Astrocyte (in vitro differentiated cells and primary cell): Measurements from ENCODE around the gene SPTLC3. TPM values are rescaled to one million over a fixed set of nuclear protein-coding genes. Genes with fewer than 3 reads are reported as not detected.
A peak's percentile ranks its signal among the peaks of the same experiment; 100 is the strongest.

ENCODE experiments used
- DNase-seq: peaks from one replicate; pipeline ENCODE4 v3.0.0-alpha.2; 2010; ENCODE audit warnings: low read depth
- FAIRE-seq: peaks from 2 replicates; lab custom pipeline; 2011; peaks lifted over from hg19 to GRCh38; lab: Jason Lieb, UNC
- H2AFZ ChIP-seq: 2 replicates; pipeline ENCODE4 v1.6.0; 2012; ENCODE audit warnings: low read depth, low read length, inconsistent platforms
- H3K27ac ChIP-seq: 2 replicates; pipeline ENCODE4 v1.5.1; 2011; ENCODE audit warnings: low read depth, low read length, inconsistent platforms
- H3K27me3 ChIP-seq: 2 replicates; pipeline ENCODE4 v1.6.0; 2011; ENCODE audit warnings: low read length, inconsistent platforms; ENCODE audit not compliant: insufficient read depth
- H3K36me3 ChIP-seq: 2 replicates; pipeline ENCODE4 v1.5.1; 2011; ENCODE audit warnings: low read length, inconsistent platforms; ENCODE audit not compliant: insufficient read depth
- H3K4me1 ChIP-seq: 2 replicates; pipeline ENCODE4 v1.5.1; 2011; ENCODE audit warnings: low read length, inconsistent platforms; ENCODE audit not compliant: insufficient read depth
- H3K4me2 ChIP-seq: 2 replicates; pipeline ENCODE4 v1.6.0; 2012; ENCODE audit warnings: low read length, inconsistent platforms
- H3K4me3 ChIP-seq: 2 replicates; pipeline ENCODE4 v1.5.1; 2011; ENCODE audit warnings: low read depth, mild to moderate bottlenecking, low read length, inconsistent platforms; ENCODE audit not compliant: insufficient read depth
- H3K79me2 ChIP-seq: 2 replicates; pipeline ENCODE4 v1.6.0; 2012; ENCODE audit warnings: mild to moderate bottlenecking, low read length, inconsistent platforms; ENCODE audit not compliant: insufficient read depth
- H3K9ac ChIP-seq: 2 replicates; pipeline ENCODE4 v1.6.0; 2012; ENCODE audit warnings: mild to moderate bottlenecking, low read length, inconsistent platforms
- H3K9me3 ChIP-seq: 2 replicates; pipeline ENCODE4 v1.5.1; 2012; ENCODE audit warnings: low read depth, mild to moderate bottlenecking, low read length, inconsistent platforms; ENCODE audit not compliant: insufficient read depth
- H4K20me1 ChIP-seq: 2 replicates; pipeline ENCODE4 v1.6.0; 2012; ENCODE audit warnings: low read length, inconsistent platforms; ENCODE audit not compliant: insufficient read depth
- H3K27ac Mint-ChIP-seq: one replicate; pipeline ENCODE4 v1.8.0; 2021; ENCODE audit warnings: mild to moderate bottlenecking, mixed read lengths; ENCODE audit not compliant: unreplicated experiment
- H3K27me3 Mint-ChIP-seq: one replicate; pipeline ENCODE4 v1.8.0; 2021; ENCODE audit warnings: low read depth, mixed read lengths; ENCODE audit not compliant: unreplicated experiment
- H3K36me3 Mint-ChIP-seq: one replicate; pipeline ENCODE4 v1.8.0; 2021; ENCODE audit warnings: low read depth, mixed read lengths; ENCODE audit not compliant: unreplicated experiment
- H3K4me1 Mint-ChIP-seq: one replicate; pipeline ENCODE4 v1.8.0; 2021; ENCODE audit warnings: low read depth, mixed read lengths; ENCODE audit not compliant: unreplicated experiment
- H3K4me3 Mint-ChIP-seq: one replicate; pipeline ENCODE4 v1.8.0; 2021; ENCODE audit warnings: mild to moderate bottlenecking, moderate library complexity, mixed read lengths; ENCODE audit not compliant: unreplicated experiment
- H3K9me3 Mint-ChIP-seq: one replicate; pipeline ENCODE4 v1.8.0; 2021; ENCODE audit warnings: mild to moderate bottlenecking, mixed read lengths; ENCODE audit not compliant: unreplicated experiment
- CTCF ChIP-seq: IDR thresholded peaks from 2 replicates; pipeline ENCODE4 v1.5.1; 2011; ENCODE audit warnings: low read depth, mild to moderate bottlenecking, inconsistent platforms, low read length, moderate library complexity; ENCODE audit not compliant: insufficient read depth
- EZH2 ChIP-seq: IDR thresholded peaks from 2 replicates; pipeline ENCODE4 v1.6.1; 2012; ENCODE audit warnings: mild to moderate bottlenecking, low read length, inconsistent platforms; ENCODE audit not compliant: insufficient read depth
- total RNA-seq: library from RNA; stranded (reverse); gene quantifications from 2 replicates; pipeline ENCODE4 v1.2.1, GENCODE V29; 2021

Gene SPTLC3
- total RNA-seq, 1 donor from 2014 or later = 5.7 TPM

- H3K9me3 Mint-ChIP-seq = no peaks in the 10 kb centered on the region
- FAIRE-seq (no peak), DNase-seq (no peak)
- H3K4me3 Mint-ChIP-seq = no peak overlapping the region
- Histone ChIP-seq H3K4me3 (no peak overlapping the region), H3K4me1 (peaks cover 11% of the 10 kb centered on the region), H4K20me1 (no peaks in the 10 kb centered on the region), H3K36me3 (no peaks in the 10 kb centered on the region), H3K9me3 (no peaks in the 10 kb centered on the region), H2AFZ (no peak overlapping the region), H3K27ac (no peak overlapping the region), H3K27me3 (no peaks in the 10 kb centered on the region), H3K4me2 (no peak overlapping the region), H3K79me2 (no peaks in the 10 kb centered on the region), H3K9ac (no peak overlapping the region)
- H3K27me3 Mint-ChIP-seq = no peaks in the 10 kb centered on the region
- no peaks in the 10 kb centered on the region for H3K36me3 Mint-ChIP-seq
- TF ChIP-seq EZH2 = no peak
- no peak for TF ChIP-seq CTCF
- H3K4me1 Mint-ChIP-seq = peaks cover 21% of the 10 kb centered on the region
- no peak overlapping the region for H3K27ac Mint-ChIP-seq
Measured at GRCh38 chr20:13105039-13105438, 96.3 kb downstream of the SPTLC3 start.

DNA sequence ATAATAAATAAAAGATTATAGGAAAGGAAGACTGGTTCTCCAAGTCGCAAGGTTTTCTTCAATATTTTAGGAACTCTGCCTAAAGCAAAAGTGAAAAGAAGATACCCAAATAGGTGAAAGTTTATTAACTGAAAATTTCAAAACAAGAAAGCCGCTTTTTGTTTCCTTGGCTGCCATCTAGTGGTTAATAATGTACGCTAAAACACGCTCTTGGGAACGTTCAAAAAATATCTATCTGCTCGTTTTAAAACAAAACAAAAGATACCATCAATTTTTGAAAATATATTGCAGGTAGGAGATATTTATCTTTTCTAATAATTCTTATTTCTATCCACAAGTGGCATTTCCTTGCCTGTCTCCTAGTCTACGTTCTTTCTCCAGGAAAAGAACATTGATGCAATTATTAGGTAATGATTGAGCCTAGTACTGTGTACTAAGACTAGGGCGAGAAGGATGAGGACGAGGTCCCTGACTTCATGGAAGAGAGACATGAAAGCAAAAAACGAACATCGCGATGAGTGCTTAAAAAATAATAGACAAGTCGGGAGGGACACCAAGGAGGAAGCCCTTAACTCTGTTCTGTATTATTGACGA, 97.2 kb downstream of the SPTLC3 start:
- Histone ChIP-seq H3K9me3 (no peaks in the 10 kb centered on the region), H4K20me1 (no peaks in the 10 kb centered on the region), H3K79me2 (no peaks in the 10 kb centered on the region), H3K27me3 (no peaks in the 10 kb centered on the region), H2AFZ (no peak overlapping the region), H3K36me3 (no peaks in the 10 kb centered on the region), H3K4me3 (no peak overlapping the region), H3K9ac (no peak overlapping the region), H3K4me1 (peaks cover 11% of the 10 kb centered on the region), H3K27ac (no peak overlapping the region), H3K4me2 (no peak overlapping the region)
- H3K27me3 Mint-ChIP-seq = no peaks in the 10 kb centered on the region
- H3K36me3 Mint-ChIP-seq = no peaks in the 10 kb centered on the region
- H3K4me1 Mint-ChIP-seq = peaks cover 18% of the 10 kb centered on the region
- TF ChIP-seq EZH2 (no peak), CTCF (peak; percentile 74)
- no peak overlapping the region for H3K4me3 Mint-ChIP-seq
- DNase-seq (peak; percentile 6), FAIRE-seq (peak; percentile 70)
- no peak overlapping the region for H3K27ac Mint-ChIP-seq
- no peaks in the 10 kb centered on the region for H3K9me3 Mint-ChIP-seq

DNA sequence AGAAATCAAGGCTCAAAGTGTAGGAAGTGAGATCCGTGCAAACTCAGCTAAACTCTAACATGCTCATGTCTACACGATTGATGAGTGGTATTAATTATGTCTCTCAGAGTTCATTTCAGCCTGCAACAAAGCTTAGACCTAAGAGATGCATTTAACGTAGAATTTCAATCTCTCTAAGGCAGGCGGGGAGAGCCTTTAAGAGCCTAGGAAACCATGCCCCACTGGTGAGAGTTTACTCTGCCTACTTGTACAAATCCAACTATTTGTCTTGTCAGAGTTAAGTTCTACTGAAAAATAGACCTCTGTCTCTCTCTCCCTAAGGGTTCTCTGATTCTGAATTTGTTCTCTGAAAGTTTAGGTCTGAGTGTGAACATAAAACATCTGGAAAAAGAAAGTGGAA, 100.9 kb downstream of the SPTLC3 start:
- no peaks in the 10 kb centered on the region for H3K36me3 ChIP-seq
- no peak overlapping the region for H3K4me2 ChIP-seq
- H3K4me3 Mint-ChIP-seq = no peak overlapping the region
- H3K9me3 ChIP-seq = no peaks in the 10 kb centered on the region
- no peaks in the 10 kb centered on the region for H3K36me3 Mint-ChIP-seq
- DNase-seq (no peak), FAIRE-seq (no peak)
- no peaks in the 10 kb centered on the region for H3K27me3 ChIP-seq
- no peaks in the 10 kb centered on the region for H4K20me1 ChIP-seq
- H2AFZ ChIP-seq = no peak overlapping the region
- H3K4me3 ChIP-seq = no peak overlapping the region
- no peaks in the 10 kb centered on the region for H3K9me3 Mint-ChIP-seq
- H3K27ac ChIP-seq = no peak overlapping the region
- H3K27me3 Mint-ChIP-seq = no peaks in the 10 kb centered on the region
- no peaks in the 10 kb centered on the region for H3K4me1 Mint-ChIP-seq
- no peaks in the 10 kb centered on the region for H3K4me1 ChIP-seq
- no peak overlapping the region for H3K27ac Mint-ChIP-seq
- H3K79me2 ChIP-seq = no peaks in the 10 kb centered on the region
- no peak overlapping the region for H3K9ac ChIP-seq
- TF ChIP-seq EZH2 (no peak), CTCF (no peak)
